HG03108 (cell line): ENCODE measurements around the gene TFDP2.
"Not testable (repeated sequence)": the region's sequence is repeated elsewhere in the genome, so short reads cannot be mapped to it uniquely, and the experiment has no call there.

ENCODE experiments used
- ATAC-seq: cut with Tn5 transposase; IDR thresholded peaks from one replicate; pipeline ENCODE4 v1.9.1; 2021; ENCODE audit warnings: moderate library complexity; ENCODE audit not compliant: unreplicated experiment

The TFDP2 gene

DNA sequence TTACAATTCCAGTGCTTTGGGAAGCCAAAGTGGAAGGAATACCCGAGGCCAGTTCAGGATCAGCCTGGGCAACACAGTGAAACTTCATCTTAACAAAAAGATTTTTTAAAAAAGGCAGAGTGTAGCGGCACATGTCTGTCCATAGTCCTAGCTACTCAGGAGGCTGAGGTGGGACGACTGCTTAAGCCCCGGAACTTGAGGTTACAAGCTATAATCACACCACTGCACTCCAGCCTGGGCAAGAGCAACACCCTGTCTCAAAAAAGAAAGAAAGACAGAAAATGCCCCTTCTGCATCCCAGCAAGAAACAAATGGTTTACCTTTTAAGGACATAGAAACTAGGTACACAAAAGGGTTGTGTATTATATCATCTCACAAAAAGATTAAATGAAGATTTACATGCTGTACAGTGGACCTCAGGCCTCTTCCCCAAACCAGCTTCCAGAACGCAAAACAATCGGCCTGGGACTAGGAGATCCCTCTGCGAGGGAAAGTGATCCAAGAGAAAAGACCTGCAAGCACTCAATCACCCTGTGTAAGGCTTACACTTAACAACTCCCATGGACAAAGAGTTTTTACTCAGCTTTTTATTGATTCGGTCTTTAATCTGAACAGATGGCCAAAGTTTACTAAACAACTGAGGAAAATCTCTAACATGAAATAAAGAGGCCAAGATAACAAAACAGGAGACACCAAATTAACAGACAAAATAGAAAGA, 21.2 kb downstream of the TFDP2 start:
- no peak for ATAC-seq

DNA sequence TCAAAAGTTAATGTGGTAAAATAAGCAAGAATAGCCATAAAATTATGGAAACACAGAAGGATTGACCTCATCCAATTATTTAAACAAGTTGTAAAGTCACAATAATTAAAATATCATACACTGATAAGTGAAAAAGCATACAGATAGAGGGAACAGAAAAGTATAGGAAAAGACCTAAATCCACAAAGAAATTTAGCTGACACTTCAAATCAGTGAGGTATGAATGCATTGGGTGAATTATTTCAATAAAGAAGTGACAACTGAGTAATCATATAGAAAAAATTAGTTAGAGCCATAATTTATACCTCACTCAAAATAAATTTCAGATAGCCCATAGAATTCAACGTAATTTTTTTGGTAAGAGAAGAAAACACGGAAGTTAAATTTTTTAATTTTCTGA, 25.1 kb downstream of the TFDP2 start:
- no peak for ATAC-seq

DNA sequence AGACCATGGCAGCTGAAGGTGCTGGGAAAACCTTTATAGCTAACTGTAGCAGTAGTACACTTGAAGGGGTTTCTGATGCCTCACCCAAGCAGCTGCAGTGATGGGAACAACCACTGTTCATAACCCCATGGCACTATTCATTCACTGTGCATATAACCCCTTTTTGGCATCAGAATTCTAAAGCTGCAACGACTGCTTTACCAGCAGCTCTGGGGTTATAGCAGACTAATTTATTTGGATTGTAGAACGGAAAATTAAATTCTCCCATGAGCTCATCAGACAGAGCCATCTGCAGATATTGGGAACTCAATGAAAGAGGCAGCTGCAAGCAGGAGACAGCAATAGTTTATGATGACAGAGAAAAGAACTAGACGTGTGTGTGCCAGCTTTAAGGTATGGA, 28.6 kb downstream of the TFDP2 start:
- ATAC-seq = no peak

DNA sequence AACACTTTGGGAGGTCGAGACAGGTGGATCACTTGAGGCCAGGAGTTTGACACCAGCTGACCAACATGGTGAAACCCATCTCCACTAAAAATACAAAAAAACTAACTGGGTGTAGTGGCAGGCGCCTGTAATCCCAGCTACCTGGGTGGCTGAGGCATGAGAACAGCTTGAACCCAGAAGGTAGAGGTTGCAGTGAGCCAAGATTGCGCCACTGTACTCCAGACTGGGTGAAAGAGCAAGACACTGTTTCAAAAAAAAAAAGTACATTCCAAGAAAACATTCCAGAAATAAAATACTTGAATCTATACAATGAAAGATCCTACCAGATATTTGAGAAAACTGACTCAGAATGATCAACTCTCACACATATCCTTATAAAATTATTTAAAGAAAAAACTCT, 30.4 kb downstream of the TFDP2 start:
- ATAC-seq = no peak

DNA sequence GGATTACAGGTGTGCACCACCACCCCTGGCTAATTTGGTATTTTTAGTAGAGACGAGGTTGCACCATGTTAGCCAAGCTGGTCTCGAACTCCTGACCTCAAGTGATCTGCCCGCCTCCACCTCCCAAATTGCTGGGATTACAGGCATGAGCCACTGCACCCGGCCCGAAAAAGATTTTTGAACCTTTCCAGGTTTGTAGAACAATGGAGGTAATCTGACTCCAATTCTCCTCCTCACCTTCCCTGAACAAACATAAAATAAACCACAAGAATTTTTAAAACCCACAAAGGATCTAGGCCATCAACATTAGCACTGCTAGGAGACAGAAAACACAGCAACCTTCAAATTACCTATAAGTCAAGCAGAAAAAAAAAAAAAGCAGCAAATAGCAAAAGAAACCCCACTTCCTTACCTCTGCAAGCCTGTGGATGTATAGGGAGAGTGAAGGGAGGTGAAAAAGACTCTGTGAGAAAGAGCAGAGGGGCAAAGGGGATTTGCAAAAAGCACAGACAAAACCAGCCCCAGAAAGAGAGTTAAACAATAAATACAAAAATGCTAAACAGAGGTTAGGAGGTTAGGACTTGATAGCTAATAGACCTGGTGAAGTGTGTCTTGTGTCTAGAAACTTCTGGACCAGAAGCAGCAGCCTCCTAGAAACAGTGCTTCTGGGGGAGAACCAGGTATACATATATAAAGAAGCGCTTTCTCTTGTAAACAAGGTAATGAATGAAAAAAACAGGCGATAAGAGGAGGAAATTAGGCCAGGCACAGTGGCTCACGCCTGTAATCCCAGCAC, 32.1 kb downstream of the TFDP2 start:
- no peak for ATAC-seq

DNA sequence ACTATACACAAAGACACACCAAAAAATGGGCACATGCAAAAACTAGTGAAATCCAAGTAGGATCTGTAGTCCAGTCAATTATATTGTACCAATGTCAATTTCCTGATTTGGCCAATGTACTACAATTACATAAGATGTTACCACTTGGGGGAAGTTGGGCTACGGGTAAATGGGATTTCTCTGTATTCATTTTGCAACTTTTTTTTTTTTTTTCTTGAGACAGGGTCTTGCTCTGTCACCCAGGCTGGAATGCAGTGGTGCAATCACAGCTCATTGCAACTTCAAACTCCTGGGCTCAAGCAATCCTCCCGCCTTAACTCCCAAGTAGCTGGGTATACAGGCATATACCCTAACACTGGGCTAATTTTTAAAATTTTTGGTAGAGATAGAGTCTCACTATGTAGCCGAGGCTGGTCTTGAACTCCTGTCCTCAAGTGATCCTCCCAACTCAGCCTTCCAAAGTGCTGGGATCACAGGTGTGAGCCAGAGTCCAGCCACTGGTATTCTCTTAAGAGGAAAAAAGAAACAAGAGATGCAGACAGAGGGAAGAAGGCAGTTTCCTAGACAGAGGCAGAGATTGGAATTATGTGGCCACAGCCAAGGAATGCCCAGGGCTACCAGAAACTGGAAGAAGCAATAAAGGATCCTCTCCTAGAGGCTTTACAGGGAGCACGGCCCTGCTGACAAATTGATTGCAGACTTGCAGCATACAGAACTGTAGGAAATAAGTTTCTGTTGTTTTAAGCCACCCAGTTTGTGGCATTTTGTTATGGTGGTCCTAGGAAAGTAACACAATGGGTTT, 33.3 kb downstream of the TFDP2 start:
- ATAC-seq = no peak

DNA sequence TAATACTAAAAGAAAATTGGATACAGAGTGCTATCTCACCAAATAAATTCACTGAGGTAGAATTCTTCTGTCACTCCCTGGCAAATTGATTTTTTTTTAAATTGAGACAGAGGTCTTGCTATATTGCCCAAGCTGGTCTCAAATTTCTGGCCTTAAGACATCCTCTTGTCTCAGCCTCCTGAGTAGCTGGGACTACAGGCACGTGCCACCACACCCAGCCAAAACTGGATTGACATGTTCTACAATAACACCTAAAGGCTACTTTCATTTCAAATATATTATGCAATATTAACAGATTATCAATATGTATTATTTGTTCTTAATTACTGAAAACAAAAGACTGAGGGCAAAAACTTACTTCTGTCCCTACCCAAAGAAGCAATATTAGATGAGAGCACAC, 36.7 kb downstream of the TFDP2 start:
- ATAC-seq = no peak

DNA sequence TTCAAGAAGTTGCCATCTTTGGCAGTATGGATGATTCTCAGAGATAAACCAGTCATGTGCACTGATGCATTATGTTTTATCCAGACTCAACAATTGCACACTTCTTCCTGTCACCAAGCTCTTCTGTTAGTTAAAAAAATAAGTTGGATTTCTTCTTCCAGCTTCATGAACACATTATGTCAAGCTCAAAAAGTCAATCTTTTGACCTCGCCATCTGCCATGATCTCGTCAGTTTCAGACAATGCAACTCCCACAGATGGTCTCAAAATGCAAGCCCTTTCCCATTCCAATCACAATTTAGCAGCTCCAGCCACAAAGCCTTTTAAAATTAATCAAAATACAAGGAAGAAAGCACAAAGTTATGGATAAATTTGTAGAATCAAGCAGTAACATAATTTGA, 42.8 kb downstream of the TFDP2 start:
- no peak for ATAC-seq

DNA sequence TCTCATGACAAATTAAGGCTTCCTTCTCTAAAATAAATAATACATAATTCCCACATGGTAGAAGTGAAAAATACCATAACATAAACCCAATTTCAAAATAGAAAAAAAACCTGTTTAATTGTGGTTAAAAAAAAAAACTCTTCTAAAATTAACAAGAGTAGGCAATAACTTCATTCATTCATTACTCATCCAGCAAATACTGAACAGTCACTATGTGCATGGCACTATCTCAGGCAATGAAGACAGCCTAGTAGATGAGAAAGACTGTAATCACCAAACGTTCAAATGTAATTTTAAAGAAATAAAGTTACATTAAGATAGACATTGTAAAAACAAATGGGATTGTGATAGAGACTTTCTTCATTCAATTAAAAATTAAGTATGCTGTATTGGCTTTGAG, 43.4 kb downstream of the TFDP2 start:
- ATAC-seq = no peak

DNA sequence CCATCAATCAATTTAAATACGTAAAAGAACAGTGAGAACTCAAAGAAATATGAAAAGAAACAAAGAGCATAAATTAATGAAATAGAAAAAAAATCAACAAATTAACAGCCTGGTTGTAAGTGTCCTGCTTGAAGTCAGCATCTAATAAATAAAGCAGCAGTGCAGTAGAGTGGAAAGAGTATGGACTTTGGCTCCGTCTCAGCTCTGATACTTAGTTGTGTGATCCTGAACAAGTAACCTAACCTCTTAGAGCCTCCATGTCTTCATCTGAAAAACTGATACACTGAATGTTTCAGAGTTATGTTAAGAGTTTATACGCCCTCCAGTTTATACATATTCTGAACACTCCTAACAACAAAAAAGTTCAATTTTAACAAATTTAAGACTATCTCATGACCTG, 44.6 kb downstream of the TFDP2 start:
- no peak for ATAC-seq

DNA sequence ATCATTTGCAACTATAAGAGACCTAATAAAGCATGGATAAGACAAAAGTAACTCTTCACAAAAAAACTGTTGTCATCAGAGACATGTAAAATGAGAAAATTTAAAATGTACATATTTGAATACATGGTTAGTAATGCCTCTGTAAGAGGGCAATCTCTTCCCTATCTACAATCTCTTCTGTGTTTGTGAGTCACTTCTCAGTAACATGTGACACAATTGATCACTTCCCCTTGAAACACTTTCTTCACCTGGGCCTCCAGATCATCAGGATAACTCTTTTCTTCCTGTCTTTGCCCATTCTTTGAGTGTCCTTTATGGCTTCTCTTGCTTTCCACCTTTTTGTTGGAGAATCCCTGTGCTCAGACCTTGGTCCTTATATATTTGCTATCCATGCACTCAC, 50.4 kb downstream of the TFDP2 start:
- ATAC-seq = no peak

DNA sequence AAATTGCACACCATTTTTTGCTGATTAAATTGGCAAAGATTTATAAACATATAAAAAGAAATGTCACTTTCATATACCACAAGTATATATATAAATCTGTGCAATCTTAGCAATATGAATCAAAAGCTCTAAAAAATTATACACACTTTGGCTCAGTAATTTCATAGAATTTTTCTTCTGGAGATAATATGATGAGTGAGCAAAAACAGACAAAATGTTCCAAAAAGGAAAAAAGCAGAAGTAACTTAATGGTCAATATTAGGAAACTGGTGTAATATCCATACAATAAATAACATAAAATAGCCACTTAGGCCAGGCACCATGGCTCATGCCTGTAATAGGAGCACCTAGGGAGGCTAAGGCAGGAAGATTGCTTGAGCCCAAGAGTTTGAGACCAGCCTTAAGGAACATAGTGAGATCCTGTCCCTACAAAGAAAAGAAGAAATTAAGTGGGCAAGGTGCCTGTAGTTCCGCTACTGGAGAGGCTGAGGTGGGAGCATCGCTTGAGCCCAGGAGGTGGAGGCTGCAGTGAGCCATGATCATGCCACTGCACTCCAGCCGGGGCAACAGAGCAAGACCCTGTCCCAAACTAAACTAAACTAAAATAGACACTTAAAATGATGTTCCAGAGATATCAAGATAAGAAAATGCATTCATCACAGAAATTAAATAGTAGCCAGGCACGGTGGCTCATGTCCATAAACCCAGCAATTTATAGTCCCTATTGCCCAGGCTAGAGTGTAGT, 52.1 kb downstream of the TFDP2 start:
- ATAC-seq = no peak

DNA sequence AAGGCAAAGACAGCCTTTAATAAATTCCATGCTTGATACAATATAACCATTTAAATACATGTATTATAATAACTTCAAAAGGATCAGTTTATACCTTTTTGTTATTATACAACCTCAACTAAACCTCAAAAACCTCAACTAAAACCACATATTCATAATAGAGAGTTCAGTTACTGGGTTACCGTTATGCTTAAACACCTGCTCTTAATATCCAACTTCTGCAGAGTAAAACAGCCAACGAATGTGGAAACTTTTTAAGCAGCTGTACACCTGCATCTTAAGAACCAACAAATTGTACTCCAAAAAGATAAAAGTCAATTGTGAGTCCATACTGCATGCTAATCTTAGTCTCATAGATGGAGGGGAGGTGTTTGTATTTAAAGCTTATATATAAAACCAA, 53.5 kb downstream of the TFDP2 start:
- ATAC-seq = no peak

DNA sequence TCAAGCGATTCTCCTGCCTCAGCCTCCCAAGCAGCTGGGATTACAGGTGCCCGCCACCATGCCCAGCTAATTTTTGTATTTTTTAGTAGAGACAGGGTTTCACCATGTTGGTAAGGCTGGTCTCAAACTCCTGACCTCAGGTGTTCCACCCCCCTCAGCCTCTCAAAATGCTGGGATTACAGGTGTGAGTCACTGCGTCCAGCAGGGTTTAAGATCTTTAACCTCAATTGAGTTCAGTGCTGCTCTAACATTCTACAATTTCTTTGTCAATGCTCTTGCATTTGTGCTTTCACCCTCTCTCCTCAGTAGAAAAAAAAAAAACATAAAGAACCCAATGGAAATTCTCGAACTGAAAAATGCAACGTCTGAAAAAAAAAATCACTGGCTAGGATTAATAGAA, 60.4 kb downstream of the TFDP2 start:
- ATAC-seq = not testable (repeated sequence)

DNA sequence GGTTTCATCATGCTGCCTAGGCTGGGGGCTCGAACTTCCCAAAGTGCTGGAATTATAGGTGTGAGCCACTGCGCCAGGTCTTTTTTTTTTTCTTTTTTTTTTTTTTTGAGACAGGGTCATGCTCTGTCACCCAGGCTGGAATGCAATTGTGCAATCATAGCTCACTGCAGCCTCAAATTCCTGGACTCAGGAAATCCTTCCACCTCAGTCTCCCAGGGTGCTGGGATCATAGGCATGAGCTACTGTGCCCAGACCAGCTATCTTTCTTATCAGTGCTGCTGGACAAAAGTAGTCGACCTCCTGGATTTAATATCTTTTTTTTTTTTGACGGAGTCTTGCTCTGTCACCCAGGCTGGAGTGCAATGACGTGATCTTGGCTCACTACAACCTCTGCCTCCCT, 60.8 kb downstream of the TFDP2 start:
- ATAC-seq = no peak

DNA sequence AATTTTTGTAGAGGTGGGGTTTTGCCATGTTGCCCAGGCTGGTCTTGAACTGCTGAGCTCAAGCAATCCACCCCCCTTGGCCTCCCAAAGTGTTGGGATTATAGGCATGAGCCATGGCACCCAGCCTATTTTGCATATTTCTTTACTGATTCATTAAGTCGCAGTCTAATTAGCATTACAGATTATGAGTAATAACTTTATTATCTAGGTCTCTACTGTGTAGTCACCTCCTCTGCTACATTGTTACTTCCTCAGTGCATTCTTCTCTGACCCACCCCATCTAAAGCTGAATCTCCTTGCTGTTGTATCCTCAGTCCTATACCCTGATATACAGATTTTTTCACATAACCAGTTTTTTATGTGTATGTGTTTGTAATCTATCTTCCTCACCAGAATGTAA, 61.7 kb downstream of the TFDP2 start:
- ATAC-seq = no peak

DNA sequence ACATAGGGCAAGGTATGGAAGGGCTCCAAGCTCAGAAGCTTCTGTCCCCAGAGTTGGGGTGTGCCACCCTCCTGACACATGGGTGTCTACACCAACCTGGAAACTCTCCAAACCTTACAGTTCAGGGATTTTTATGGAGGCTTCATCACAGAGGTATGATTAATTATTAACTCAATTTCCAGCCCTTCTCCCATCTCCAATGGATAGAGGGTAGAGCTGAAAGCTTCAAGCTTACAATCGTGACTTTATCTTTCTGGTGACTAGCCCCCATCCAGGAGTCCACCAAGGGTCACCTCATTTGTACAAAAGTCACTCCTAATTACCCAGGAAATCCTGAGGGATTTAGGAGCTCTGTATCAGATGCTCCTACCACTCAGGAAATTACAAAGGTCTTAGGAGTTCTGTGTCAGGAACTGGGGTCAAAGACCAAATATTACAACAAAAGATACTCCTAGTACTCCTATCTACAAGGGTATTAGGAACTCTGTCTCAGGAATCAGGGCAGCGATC, 62.7 kb downstream of the TFDP2 start:
- ATAC-seq = no peak

DNA sequence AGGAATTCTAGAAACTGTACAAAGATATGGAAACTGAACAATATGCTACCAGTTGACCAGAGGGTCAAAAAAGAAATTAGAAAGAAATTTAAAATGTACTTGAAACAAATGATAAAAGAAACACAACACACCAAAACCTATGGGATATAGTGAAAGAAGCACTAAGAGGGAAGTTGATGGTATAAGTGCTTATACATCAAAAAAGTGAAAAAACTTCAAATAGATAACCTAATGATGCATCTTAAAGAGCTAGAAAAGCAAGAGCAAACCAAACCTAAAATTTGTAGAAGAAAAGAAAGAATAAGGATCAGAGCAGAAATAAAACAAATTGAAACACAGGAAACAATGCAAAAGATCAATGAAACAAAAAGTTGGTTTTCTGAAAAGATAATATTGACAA, 68.2 kb downstream of the TFDP2 start:
- no peak for ATAC-seq

DNA sequence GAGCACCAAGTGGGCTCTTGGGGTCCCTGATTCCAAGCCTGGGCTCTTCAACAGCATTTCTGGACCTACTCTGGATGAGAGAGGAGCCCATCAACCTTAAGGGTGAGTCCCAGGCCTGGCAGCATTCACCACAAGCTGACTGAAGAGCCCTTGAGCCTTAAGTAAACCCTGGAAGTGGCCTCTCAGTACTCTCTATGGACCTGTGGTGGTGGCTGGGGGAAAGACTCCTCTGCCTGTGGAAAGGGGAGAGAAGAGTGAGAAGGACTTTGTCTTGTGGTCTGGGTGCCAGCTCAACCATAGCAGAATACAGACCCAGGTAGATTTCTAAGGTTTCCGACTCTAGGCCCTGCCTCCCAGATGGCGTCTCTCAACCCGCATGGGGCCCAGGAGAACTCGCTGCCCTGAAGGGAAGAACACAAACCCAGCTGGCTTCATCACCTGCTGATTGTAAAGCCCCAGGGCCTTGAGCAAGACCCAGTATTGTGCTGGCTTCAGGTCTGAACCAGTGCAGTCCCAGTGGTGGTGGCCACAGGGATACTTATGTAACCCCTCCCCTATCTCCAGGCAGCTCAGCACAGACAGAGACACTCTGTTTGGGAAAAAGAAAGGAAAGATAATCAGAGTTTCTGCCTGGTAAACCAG, 71.4 kb downstream of the TFDP2 start:
- no peak for ATAC-seq

DNA sequence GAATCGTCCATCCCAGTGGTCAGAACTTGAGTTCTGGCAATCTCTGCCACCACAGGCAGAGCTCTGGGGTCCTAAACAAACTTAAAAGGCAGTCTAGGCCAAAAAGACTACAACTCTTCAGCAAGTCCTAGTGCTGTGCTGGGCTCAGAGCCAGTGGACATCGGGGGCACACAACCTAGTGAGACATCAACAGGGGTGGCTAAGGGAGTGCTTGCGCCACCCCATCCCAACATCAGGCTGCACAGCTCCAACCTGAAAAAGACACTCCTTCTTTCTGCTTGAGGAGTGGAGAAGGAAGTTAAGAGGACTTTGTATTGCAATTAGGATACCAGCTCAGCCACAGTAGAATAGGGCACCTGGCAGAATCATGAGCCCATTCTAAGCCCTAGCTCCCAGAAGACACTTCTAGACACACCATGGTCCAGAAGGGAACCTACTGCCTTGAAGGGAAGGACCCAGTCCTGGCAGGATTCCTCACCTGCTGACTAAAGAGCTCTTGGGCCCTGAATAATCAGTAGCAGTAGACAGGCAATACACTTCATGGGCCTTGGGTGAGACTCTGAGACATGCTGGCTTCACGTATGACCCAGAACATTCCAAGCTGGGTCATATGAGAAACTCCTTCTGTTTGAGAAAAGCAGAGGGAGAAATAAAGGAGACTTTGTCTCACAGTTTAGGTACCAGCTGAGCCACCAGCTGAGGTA, 72.0 kb downstream of the TFDP2 start:
- ATAC-seq = no peak
